HG02970 (cell line): ENCODE results near the gene EFCAB9.
"Not testable (repeated sequence)": the region's sequence is repeated elsewhere in the genome, so short reads cannot be mapped to it uniquely, and the experiment has no call there.

Experiments used
- ATAC-seq: cut with Tn5 transposase; IDR thresholded peaks from one replicate; pipeline ENCODE4 v1.9.1; 2021; ENCODE audit warnings: mild to moderate bottlenecking, moderate library complexity, moderate number of reproducible peaks; ENCODE audit not compliant: unreplicated experiment, low FRiP score

Gene EFCAB9

GRCh38 chr5:172187118-172188032, 6.6 kb upstream of the EFCAB9 start:
- ATAC-seq = peak; percentile 21

- peak; percentile 71 for ATAC-seq
Measured at GRCh38 chr5:172188033-172188892, 5.7 kb upstream of the EFCAB9 start, which contains the start of gene STK10. Gene STK10, minus strand, starts transcription at chr5:172188224. Its CDS starts 182 bp downstream, at chr5:172188042.

GRCh38 chr5:172188893-172189692, 4.9 kb upstream of the EFCAB9 start:
- ATAC-seq = no peak

GRCh38 chr5:172189693-172190296, 4.2 kb upstream of the EFCAB9 start:
- no peak for ATAC-seq

- ATAC-seq = no peak
Measured at GRCh38 chr5:172194985-172195774, 1.2 kb downstream of the EFCAB9 start.

- ATAC-seq = not testable (repeated sequence)
Measured at GRCh38 chr5:172197775-172198174, 3.8 kb downstream of the EFCAB9 start.

DNA sequence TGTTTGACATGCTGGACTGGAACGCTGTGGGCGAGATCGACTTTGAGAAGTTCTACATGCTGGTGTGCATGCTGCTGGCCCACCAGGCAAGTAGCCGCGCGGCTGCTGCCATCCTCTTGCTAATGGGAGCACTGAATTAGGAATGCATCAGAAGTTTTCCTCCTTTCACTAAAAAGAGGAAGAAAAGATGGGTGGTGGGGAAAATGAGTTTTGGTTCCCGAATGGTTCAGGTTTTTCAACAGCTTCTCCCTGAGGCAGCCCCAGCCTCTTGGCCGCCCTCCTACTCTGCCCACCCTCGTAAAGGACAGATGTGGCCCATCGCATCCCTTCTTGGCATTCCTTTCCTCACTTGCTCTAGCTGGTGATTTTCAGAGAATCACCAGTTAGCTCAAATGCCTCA, 5.5 kb downstream of the EFCAB9 start:
- ATAC-seq = no peak

GRCh38 chr5:172200476-172200875, 6.5 kb downstream of the EFCAB9 start:
- no peak for ATAC-seq

DNA sequence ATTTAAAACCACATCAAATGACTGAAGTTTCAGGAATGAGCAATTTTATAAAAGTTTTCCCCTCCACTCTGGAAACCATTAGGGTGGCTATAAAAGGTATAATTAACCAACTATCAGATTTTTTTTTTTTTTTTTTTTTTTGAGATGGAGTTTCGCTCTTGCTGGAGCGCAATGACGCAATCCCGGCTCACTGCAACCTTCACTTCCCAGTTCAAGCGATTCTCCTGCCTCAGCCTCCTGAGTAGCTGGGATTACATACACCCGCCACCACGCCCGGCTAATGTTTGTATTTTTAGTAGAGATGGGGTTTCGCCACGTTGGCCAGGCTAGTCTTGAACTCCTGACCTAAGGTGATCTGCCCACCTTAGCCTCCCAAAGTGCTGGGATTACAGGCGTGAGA, 12.0 kb downstream of the EFCAB9 start:
- ATAC-seq = not testable (repeated sequence)

- no peak for ATAC-seq
Measured at GRCh38 chr5:172207511-172207910, 13.5 kb downstream of the EFCAB9 start.

- ATAC-seq = no peak
Measured at GRCh38 chr5:172209714-172210113, 15.7 kb downstream of the EFCAB9 start.

GRCh38 chr5:172211676-172212075, 17.7 kb downstream of the EFCAB9 start:
- ATAC-seq = no peak

DNA sequence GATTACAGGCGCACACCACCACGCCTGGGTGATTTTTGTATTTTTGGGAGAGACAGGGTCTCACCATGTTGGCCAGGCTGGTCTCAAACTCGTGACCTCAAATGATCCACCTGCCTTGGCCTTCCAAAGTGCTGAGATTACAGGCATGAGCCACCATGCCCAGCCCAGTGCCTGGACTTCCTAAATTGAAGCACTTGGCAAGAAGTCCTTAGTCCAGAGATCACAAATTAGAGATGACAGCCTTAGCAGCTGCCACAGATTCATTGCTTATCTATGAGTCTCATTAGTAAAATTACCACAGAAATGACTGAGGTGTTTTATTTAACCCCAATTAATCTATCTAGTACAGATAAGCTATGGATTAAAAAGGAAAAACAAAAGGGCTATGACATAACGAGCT, 19.2 kb downstream of the EFCAB9 start:
- ATAC-seq = no peak

DNA sequence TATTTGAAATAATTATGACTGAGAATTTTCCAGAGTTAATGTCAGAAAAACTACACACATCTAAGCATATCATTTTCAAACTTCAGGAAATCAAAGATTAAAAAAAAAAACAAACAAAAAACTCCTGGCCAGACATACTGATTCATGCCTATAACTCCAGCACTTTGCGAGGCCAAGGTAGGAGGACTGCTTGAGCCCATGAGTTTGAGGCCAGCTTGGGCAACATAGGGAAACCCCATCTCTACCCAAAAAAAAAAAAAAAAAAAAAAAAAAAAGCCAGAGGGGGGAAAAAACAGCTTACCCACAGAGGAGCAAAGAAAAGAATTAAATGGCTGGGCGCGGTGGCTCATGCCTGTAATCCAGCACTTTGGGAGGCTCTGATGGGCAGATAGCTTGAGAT, 22.4 kb downstream of the EFCAB9 start:
- no peak for ATAC-seq

GRCh38 chr5:172219296-172219695, 25.3 kb downstream of the EFCAB9 start:
- no peak for ATAC-seq

GRCh38 chr5:172223901-172224873, 30.2 kb downstream of the EFCAB9 start:
- ATAC-seq = no peak

DNA sequence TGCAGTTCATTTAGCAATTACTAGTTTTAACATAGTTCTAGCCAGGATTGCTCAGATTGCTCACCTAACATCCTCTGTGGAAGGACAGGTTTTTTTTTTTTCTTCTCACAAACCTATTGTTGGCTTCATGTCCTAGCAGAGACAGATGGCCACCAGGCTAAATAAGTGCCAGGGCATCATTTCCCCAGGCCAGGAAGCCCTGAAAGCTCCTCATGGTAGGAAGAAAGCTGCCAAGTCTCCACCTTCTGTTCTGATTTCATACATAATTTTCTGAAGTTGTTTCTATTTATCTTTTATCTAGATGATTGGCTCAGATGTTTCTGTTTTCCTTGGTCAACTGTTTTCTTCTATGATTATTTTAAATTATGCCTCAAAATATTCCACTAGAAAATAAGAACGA, 31.0 kb downstream of the EFCAB9 start:
- no peak for ATAC-seq

DNA sequence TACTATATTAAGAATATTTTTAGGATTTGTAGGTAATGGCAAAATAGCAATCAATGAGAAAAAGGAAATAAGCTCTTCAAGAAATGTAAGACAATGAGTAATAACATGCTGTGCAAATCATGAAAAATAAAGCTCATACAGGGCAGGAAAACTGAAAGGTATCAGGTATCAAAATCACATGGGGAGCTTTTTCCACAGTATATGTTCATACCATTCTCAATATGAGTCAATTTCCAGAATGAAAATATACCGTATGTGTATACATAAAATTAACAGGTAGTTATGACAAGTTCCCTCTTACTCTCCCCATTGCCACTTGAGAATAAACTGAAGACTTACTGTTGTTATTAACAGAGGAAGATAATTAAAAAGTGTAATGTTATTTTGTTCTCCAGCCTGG, 35.9 kb downstream of the EFCAB9 start:
- ATAC-seq = no peak
